GM21423 (cell line): ENCODE results near the gene TRPC4AP.

Experiments used
- ATAC-seq: cut with Tn5 transposase; IDR thresholded peaks from one replicate; pipeline ENCODE4 v1.9.1; 2021; ENCODE audit warnings: mild to moderate bottlenecking, moderate library complexity; ENCODE audit not compliant: unreplicated experiment

Gene TRPC4AP

DNA sequence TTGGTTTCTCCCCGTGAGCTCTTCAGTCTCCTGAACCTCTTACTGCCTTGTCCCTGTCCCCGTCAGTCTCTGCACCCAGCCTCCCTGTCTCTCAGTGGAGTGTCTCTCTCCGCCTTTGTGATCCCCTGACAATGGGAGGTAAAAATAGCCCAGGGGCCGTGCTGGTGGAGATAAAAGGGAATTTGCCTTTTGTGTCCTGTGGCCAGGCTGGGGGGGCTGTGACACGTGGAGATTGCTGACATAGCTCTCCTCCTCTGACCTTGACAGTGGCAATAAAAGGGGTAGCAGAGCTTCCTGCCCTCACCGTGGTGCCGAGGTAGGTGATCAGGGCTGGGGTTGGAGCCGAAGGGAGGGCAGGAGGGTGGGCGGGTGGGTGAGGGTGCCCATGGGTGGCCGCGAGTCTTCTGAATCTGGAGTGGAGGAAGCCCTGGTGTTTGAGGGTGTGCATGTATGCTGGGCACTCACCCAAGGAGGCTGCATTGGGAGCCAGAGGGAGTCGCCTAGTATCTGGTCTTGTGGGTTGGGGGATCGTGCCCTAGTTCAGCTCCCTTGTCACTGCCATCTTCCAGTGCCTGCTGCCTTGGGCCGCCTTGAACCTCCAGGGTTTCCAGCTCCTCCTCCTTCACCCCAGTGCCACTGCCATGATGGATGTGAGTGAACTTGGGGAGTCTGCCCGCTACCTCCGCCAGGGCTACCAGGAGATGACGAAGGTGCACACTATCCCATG is 115.1 kb downstream of the TRPC4AP start:
- ATAC-seq, result no peak

DNA sequence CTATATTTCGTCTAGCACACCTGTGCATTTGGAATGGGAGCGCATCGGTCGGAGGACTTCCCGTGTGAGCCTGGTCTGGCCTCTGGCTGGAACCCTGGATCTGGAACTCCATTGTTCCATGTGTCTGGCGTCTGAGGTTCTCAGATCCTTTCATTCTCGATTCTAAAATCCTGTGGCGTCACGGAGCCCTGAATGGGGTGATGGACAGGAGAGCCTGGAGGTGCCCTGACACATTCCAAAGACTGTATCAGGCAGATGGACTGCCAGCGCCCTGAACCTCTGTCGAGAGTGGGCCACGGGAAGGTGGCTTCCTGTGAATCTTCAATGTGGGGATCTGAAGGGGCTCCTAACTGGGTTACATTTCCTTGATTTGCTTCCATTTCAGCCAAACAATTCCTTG is 116.3 kb downstream of the TRPC4AP start:
- ATAC-seq, result no peak

DNA sequence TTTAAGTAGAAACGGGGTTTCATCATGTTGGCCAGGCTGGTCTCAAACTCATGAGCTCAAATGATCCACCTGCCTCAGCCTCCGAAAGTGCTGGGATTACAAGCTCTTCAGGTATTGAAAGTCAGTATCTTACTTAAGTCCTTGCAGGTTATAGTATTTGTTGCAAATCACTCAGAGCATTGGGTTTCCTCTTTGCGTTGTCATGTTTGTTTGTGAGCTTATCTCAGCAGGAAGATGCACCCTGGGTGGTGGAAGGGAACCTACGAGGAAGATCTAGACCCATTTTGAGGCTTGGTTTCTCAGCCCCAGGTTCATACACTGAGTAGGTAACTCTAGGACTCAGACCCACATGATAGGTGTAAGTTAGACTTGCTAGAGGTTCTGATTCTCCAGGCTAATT is 118.4 kb downstream of the TRPC4AP start:
- ATAC-seq, result no peak

DNA sequence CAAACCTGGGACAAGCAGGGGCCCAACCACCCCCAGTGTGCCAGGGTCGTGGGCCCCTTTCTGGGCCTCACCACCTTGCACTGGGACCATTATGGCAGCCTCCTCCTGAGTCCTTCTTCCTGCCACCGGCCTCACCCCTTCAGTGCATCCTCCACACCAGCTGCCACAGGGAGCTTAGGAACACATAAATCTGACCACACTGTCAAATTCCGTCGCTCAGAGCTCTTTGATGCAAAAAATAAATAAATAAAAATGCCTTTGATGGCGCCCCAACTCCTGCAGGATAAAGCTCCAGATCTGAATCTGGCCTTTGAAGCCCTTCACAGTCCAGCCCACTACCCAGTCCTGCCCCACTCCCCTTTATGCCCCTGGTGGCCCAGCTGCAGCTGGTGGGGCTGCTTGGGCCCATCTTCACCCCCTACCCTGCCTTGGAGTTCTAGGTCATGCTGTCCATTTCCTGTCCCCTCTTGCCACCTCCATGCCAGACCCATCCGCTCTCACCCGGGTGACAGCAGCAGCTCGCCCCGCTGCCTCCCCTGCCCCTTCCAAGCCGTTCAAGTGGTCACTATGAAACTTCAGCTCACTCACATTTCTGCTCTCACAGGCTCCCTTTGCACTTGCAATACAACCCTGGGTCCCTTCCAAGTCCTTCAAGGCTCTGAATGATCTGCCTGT is 120.9 kb downstream of the TRPC4AP start:
- ATAC-seq, result no peak

DNA sequence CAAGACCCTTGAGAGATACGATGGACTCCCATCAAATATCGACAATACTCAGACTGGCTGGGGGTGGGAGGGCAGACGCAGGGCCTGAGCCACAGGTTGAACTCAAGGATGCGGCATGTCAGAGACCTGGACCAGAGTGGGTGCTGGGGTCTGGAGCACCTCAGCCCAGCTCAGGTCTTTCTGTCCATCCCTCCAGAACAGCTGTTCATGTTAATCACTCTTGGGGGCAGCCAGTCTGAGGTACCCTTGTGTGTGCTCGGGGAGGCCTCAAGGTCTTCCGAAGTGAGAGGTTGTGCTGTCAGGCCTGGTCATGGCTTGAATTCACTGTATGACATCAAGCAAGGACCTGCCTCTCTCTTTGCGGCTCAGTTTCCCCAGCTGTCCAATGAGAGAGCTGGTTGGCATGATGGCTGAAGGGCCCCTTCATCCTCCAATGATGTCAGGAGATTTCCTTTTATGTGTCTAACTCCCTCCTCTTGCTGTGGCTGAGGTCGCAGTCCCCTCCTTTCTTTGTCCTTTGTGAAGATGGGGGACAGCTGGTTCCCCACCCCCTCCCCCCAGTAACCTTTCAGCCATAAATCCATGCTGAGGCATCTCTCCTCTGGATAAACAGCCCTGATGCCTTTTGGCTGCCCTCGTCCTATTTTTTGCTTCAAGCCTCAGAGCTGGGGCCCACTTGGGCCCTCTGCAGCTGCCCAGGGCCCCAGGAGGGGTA is 121.6 kb downstream of the TRPC4AP start:
- ATAC-seq, result no peak

DNA sequence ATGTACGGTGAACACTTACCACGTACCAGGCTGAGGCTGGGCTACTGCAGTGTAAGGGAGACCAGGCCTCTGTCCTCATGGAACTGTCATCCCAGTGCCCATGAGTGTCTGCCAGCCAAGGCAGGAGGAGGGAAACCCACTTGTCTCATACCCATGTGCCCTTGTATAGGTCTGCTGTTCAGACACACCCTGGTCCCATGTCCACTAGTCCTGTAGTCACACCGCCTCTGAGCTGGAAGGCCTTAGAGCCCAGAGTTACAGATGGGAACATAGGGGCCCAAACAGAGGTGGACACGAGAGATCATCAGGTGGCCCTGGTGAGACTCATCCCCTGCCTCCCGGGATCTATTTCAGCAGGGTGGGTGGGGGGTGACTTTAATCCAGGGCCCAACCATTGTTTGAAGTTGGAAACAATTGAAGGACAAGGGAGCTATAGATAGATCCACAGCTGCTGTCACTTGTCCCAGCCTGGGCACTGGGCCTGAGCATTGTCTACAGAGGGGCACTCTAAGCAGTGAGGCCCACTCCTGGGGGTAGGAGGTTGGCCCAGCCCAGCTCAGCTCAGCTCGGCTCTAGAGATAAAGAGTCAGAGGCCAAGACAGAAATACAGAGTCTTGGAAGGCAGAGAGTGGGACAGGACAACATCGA is 122.3 kb downstream of the TRPC4AP start:
- no peak for ATAC-seq

DNA sequence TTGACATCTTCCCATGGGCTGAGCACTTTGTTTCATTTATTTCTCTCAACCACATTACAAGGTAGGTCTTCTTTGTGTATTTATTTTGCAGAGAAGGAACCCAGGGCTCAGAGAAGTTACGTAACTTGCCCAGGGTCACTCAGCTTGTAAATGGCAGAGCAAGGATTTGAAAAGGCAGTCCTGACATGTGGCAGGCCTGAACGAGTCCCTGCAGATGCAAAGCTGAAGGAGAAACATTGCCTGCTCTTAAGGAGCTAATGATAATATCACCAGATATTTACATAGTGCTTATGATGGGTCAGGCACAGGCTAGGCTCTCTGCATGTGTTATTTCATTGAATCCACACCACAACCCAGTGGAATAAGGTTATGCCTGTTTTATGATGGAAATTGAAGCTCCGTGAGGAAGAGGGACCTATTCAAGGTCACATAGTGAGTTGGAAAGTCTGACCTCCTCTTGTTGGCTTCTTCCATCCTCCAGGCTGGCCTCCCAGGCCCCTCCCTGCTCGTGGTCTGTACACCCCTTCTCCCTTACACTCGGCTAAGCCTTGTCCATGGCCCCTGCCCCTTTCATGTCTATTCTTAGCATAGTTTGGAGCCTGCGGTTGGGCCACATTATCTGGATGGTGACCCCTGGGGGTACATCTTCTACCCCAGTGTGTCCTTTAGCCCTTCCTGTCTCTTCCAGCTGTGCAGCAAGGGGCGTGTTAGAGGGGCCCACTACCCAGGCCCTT is 124.4 kb downstream of the TRPC4AP start:
- no peak for ATAC-seq

DNA sequence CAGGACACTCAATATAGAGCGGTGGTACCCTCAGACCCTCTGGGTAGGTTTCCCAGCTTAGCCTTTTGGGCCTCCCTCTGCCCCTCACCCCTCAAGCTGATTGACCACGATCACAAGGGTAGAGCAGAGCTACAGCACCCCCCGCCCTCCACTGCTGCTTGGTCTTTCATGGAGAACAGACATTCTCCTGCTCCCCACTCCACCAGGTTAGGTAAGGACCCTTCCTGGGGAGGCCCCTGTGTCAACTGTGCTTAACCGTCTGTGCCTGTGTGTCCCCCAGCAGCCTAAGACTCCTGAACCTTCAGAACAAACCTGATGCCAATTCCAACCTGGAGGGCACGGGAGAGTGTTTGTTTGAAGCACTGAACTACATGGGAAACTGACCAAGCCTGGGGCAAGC is 125.2 kb downstream of the TRPC4AP start:
- ATAC-seq, result no peak

DNA sequence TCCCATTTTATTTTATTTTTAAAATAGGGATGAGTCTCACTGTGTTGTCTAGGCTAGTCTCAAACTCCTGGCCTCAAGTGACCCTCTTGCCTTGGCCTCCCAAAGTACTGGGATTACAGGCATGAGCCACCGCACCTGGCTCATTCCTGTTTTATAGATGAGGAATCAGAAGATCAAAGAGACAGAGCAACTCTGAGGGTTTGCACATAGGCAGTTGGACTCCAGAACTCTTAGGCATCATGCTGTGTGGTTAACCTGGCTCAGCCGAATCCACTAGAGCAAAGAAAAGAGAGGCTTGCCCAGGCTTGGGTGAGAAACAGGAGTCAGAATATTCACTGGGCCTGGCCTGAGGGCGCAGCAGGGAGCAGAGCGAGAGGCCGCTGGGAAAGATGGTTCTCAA is 127.6 kb downstream of the TRPC4AP start:
- no peak for ATAC-seq

DNA sequence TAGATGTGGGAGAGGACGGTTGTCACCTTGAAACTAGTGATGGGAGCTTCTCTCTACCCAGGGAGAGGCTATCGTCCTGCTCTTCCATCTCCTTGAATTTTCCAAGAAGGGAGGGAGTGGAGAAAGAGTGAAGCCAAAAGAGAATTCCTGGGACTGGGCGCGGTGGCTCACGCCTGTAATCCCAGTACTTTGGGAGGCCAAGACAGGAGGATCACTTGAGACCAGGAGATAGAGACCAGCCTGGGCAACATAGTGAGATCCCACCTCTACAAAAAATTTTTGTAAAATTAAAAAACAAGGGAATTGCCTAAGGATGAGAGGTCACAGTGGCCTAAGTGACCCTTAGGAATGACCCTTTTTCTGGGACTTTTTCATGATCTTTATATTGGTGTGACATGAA is 128.1 kb downstream of the TRPC4AP start:
- ATAC-seq, result no peak

DNA sequence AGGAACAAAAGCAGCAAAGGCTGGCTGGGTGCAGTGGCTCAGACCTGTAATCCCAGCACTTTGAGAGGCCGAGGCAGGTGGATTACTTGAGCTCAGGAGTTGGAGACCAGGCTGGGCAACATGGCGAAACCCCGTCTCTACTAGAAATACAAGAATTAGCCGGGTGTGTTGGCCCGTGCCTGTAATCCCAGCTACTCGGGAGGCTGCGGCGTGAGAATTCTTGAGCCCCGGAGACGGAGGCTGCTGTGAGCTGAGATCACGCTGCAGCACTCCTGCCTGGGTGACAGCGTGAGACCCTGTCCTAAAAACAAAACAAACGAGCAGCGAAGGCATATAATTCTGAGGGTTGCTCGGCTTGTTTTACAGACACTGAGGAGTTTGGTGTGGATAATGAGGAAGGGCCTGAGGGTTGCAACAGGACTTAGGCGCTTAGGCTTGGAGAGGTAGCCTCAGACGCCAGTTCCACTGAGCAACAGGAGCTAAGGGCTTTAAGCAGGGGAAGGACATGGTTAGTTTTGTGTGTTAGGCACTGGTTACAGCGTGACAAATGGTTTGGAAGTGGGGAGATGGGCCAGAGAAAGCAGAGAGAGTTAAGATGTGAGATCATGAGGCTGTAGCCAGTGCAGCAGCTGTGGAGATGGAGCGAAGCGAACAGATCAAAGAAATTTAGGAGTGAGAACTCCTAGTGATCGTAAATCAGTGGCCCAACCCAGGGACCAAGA is 135.7 kb downstream of the TRPC4AP start:
- ATAC-seq, result no peak

DNA sequence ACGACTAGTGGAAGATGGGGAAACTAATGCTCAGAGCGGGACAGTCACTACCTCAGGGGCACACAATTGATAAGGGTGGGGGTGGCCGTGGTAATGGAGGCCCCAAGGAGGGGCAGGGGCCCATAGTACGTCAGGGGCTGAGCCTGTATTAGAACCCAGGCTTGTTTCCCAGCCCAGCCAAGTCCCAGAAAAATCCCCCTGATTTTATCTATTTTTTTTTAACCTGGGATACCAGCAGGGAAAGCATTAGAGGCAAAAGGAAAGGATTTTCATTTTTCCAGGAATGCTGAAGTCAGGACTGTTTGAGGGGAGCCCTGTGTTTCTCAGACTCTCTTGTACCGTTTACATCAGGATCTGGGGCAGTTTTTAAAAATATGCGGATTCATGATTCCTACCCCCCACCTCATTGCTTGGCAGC is 136.6 kb downstream of the TRPC4AP start:
- ATAC-seq, result no peak

DNA sequence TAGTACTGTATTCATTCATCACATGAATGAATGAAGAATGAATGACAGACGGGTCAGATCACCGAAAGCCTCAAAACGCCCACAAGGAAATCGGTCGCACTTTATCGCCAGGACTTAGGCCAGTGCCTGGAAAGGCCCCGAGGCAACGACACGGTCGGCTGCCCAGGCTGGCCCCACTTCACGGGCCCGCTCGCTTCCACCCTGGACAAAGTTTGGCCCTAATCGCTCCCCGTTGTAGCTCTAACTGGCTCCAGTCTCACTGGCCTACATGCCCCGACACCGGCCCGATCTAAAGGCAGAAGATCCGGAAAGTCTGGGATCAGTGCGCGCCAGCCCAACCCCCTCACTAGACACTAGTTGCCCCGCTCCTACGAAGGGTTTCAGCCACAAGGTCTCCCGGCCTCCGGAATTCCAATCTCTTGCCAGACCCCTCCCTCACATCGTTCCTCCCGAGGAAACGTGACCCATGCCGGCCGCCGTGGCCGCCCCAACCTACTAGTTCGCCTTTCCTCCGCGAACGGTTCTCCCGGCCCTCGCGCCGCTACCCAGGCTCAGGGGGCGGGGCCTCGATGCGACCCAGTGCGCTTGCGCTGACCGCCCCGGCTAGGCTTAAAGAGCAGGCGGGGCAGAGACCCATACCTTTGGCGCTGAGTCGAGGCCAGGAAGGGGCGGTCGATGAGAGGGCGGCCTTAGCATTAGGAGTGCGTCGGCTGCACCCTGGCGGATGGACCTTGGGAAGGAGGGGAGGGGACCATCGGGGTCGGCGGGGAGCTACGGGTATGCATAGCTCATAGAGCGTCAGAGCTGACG is 137.2 kb downstream of the TRPC4AP start, which contains the start of the genes GSS and MYH7B:
Gene GSS, minus strand, starts transcription at position 576 of the 810 bp plus-strand sequence. CDS start 3,954 bp downstream, outside the sequence.
Gene MYH7B, plus strand, starts transcription at position 638 of the 810 bp plus-strand sequence. CDS start 22,138 bp downstream, outside the sequence.
- peak; percentile 85 for ATAC-seq

DNA sequence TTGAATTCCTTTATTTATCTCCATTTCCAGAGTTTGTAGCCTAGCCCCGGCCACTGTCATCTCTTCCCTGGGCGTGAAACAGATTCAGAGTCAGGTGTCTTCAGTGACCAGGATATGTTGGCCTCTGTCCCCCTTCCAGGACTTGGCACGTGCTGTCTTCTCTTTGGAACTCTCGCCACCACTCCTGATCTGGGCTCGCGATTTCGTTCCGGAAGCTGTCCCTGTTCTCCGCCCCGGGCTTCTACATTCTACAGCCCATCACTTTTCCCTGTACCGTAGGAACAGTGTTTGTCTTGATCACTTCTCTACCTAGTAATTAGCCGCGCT is 137.7 kb downstream of the TRPC4AP start:
- ATAC-seq, result peak; percentile 8

DNA sequence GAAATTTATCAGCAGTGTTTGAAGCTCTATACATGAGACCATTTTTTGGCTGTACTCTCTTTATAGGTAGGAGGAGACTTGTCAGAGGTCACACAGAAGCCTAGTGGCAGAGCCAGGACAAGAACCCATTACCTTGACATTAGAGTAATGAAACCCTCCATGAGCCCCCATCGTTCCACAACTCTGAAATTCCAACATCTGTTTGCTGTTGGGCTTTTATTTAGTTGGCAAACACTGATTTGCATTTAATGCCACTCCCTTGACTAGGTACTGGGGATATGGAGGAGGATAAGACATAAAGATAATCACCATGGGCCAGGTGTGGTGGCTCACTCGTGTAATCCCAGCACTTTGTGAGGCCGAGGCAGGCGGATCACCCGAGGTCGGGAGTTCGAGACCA is 138.6 kb downstream of the TRPC4AP start:
- ATAC-seq, result no peak

DNA sequence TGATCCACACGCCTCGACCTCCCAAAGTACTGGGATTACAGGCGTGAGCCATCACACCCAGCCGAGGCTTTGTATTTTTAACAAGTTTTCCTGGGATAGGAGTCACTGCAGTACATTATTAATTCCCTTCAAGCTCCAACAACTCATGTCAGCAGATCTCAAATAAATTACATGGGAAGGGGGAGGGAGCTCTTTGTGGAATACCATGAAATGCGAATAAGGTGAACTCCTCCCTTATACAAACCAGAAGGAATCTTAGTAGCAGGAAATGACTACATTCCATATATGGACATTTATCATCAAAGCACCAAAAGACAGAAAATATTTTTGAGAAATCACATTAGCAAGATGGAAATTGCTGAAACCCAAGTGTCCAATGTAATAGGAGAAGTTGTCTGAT is 139.9 kb downstream of the TRPC4AP start:
- no peak for ATAC-seq
